Activated CD8-positive, alpha-beta memory T cell treated with anti-CD3 and anti-CD28 coated beads, Interleukin-2, amount 50 U/mL, for 1 hour (primary cell): Measurements from ENCODE around the gene GOLGA8J.
"Not testable (repeated sequence)": the region's sequence is repeated elsewhere in the genome, so short reads cannot be mapped to it uniquely, and the experiment has no call there.

Experiments
- DNase-seq: peaks from one replicate; pipeline ENCODE4 v3.0.0-alpha.2; 2020; ENCODE audit errors: extremely low read depth

Gene GOLGA8J, protein sequence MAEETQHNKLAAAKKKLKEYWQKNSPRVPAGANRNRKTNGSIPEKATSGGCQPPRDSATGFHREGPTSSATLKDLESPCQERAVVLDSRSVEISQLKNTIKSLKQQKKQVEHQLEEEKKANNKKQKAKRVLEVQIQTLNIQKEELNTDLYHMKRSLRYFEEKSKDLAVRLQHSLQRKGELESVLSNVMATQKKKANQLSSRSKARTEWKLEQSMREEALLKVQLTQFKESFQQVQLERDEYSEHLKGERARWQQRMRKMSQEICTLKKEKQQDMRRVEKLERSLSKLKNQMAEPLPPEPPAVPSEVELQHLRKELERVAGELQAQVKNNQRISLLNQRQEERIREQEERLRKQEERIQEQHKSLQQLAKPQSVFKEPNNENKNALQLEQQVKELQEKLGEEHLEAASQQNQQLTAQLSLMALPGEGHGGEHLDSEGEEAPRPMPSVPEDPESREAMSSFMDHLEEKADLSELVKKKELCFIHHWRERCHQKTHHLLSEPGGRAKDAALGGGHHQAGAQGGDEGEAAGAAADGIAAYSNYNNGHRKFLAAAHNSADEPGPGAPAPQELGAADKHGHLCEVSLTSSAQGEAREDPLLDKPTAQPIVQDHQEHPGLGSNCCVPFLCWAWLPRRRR

GRCh38 chr15:30082655-30083054 lies at the start of gene GOLGA8J:
TSS of gene GOLGA8J (plus strand) at chr15:30082955. CDS start at chr15:30083053, 98 bp downstream.
- DNase-seq: not testable (repeated sequence)

DNA sequence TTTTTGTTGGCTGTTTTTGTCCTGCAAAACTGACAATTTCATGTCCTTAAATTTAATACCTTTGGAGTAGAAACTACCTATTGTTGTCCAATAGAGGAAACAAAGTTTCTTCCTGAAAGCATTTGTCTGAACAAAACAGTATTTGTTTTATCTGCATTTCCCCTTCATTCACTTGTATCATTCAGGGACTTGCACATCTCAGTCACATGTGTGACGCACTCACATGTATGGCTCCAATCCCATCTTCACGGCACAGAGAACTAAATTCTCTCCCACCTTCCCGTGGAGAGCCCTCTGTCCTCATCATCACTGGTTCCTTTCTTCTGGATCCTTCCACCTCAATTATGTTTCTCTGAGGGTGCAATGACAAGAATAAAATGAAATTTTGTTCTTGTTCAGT lies 49.5 kb upstream of the GOLGA8J start:
- no peak for DNase-seq

GRCh38 chr15:30033763-30034162 lies 49.0 kb upstream of the GOLGA8J start:
- no peak for DNase-seq

DNA sequence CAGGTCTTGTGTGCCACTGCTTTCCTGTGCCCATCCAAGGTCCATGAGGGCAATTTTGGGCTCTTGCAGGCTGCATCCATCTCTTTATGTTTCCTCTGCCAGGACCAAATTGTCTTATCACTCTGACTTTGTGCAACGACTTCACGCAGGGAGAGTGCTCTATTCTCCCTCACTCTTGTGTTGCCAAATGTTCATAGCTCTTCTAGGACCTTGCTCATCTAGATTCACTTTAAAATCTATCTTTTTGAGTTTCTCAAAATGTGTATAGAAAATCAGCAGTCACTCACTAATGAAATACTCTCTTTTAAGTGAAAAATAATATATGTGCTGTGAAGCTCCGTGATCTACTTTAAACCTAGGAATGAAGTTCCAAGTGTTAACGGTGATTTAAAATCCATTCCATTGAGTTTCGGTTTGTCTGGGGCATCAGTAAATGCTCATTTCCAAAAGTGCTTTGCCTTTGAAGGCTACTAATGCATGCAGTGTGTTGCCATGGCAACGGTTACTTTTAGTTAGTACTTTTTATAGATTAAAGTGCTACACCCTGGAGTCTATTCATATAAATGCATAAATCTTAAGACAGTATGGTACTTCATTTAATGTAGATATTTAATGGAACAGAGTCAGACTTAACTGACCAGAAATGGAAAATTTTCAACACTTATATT lies 46.6 kb upstream of the GOLGA8J start:
- no peak for DNase-seq

- DNase-seq: no peak
These were observed 43.9 kb upstream of the GOLGA8J start for GRCh38 chr15:30038667-30039523.

- no peak for DNase-seq
These were observed 40.9 kb upstream of the GOLGA8J start for GRCh38 chr15:30041868-30042267.

DNA sequence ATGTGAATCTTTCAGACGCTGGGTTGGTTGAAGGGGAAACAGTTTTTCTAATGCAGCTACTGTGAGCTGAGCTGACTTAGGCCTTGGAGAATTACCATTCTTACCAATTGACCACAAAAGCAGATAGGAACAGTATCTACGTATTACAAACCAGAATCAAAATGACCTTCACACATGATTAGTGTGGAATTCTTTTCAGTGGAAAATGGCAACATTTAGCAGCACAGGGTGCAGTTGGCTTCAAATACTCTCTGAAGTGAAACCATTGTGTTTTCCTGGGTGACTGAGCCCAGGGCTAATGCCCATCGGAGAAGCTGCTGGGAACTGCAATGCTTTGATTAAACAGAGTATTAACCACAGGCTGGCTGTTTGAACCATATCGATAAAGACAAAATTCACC lies 40.2 kb upstream of the GOLGA8J start:
- DNase-seq: no peak

- DNase-seq: no peak
These were observed 39.5 kb upstream of the GOLGA8J start for GRCh38 chr15:30043211-30043655.

GRCh38 chr15:30044377-30044776 lies 38.4 kb upstream of the GOLGA8J start:
- no peak for DNase-seq

- DNase-seq: not testable (repeated sequence)
These were observed 37.9 kb upstream of the GOLGA8J start for GRCh38 chr15:30044826-30045225.

- DNase-seq: not testable (repeated sequence)
These were observed 37.3 kb upstream of the GOLGA8J start for GRCh38 chr15:30045248-30046041.

- DNase-seq: no peak
These were observed 36.3 kb upstream of the GOLGA8J start for GRCh38 chr15:30046430-30046829.

- no peak for DNase-seq
These were observed 27.2 kb upstream of the GOLGA8J start for GRCh38 chr15:30055604-30056003.

DNA sequence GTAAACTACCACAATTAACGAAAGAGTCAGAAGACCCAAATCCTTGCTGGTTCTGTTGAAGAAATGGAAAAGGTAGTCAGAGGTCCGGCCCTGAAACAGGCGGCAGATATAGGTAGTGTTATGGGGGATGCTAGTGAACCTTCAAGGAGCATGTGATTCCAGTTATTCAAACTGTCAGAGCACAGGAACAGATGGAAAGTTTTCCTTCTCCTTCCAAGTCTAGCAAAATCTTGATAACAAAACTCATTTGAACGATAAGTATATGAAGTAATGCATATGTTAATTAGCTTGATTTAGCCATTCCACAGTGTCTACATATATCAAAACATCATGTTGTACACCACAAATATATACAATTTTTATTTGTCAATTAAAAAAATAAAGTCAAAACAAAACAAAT lies 26.6 kb upstream of the GOLGA8J start:
- DNase-seq: no peak

DNA sequence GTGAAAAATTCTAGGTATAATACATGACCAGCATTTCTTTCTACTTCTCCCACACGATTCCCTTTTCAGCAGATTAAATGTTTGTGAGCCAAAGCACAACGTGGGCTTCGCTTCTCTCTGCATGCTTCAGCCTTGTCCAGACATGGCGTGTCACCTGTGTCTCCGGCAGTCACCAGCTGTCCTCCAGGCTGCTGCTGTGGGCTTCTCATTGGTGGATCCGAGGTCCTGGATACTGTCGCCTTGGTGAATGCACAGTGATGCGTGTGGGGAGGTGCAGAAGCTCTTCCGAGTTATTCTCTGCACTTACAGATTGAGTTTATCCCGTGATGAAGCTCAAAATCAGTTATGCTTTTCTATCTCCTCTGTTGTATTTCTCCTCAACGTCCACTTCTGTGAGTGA lies 23.0 kb upstream of the GOLGA8J start:
- DNase-seq: no peak

DNA sequence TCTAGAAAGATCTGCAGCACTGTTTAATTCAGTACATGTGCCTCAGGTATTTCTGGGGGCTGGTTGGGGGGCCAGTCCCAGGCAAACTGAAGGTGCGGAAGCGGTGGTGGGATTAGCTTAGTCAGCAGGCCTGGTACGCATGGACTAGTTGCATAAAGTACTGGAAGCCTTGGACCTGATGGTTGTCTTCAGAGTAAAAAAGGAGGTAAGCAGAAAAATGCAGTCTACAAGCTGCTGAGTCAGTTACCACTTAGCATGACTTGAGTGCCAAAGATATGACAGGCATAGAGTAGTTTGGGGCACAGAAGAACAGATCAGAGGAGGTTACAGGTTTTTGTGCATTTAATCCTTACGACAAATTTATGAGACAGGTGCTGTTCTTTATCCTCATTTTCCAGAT lies 19.9 kb upstream of the GOLGA8J start:
- DNase-seq: no peak

DNA sequence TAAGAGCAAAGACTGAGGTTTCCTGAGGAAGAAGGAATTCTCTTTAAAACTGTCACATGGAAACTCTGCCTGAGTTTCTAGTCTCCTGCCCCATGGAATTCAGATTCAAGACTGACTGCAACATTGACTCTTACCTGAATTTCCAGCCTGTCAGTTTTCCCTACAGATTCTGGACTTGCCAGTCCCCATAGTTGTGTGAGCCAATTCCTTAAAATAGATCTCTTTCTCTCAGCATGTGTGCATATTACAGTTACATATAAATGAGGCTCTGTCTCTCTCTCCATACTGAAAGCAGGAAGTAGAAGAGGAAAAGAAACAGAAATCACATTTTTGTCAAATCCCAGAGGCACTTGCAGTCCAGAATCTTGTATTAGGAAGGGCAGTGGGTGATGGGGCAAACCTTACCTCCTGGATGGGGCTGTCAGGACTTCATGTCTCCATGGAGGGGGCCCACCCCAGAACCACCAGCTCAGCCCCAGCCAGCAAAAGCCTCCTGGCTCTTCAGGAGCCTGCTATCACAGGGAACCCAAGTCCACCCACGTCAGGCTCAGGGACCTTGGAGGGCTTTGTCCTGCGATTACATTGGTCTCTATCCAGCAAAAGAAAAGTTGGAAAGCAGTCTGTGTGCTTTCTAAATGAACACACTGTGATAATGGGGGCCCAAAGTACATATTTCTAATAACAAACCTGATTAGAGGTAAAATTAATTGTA lies 18.8 kb upstream of the GOLGA8J start:
- no peak for DNase-seq

GRCh38 chr15:30065025-30065801 lies 17.5 kb upstream of the GOLGA8J start:
- DNase-seq: no peak

- no peak for DNase-seq
These were observed 14.4 kb upstream of the GOLGA8J start for GRCh38 chr15:30068326-30068725.
